K562 (cell line): ENCODE measurements around the gene ETS1. TPM values are rescaled to one million over a fixed set of nuclear protein-coding genes. Genes with fewer than 3 reads are reported as not detected.

ENCODE experiments used
- ATAC-seq: fragments of 200-7000 bp; cut with Tn5 transposase; 3 replicates; pipeline ENCODE4 v1.9.1; 2020; ENCODE audit warnings: moderate library complexity
- BruUV-seq: library from RNA; stranded (reverse); fragments of 400-500 nt; replicated peaks from 2 replicates; lab custom pipeline; 2021; lab: Mats Ljungman, UMichigan
- CTCF ChIA-PET: fragments of 300-600 bp; formaldehyde crosslinking; extraction: SDS; loops from one replicate; lab custom pipeline; 2021; ENCODE audit warnings: low intra/inter-chr PET ratio; lab: Yijun Ruan, JAX
- POLR2A ChIA-PET: fragments of 300-600, 350-650 bp; sonication (Branson Sonifier 250); formaldehyde crosslinking; extraction: SDS; loops from one replicate; lab custom pipeline; 2021; ENCODE audit warnings: antibody characterized with exemption, inconsistent platforms; lab: Yijun Ruan, JAX
- DNase-seq, 4 experiments: peaks; one replicate each; pipeline versions ENCODE4 v3.0.0 to v3.0.0-alpha.2; 2011 to 2018; ENCODE audit warnings: low spot score in 3 of 4, mixed read lengths in 3 of 4; ENCODE audit errors: extremely low read depth in 1 of 4
- FAIRE-seq: peaks from 2 replicates; lab custom pipeline; 2011; peaks lifted over from hg19 to GRCh38; lab: Jason Lieb, UNC
- H2AFZ ChIP-seq: 2 replicates; pipeline ENCODE4 v1.6.0; 2011; ENCODE audit warnings: low read depth, low read length, control low read depth, inconsistent platforms
- H3K27ac ChIP-seq: fragments of 200-600 bp; 3 replicates; pipeline ENCODE4 v1.8.0; 2011; ENCODE audit warnings: low read depth, mild to moderate bottlenecking, control low read depth, inconsistent platforms, low read length, moderate library complexity, mixed read lengths; ENCODE audit errors: extremely low read depth
- H3K27me3 ChIP-seq, 2 experiments: fragments of 300-600 bp in 1 of 2; 2 replicates in 1 of 2; 3 replicates in 1 of 2; pipeline versions ENCODE4 v1.6.0 to v1.8.0; 2011; ENCODE audit warnings: inconsistent platforms in 2 of 2, low read length in 2 of 2, mild to moderate bottlenecking in 1 of 2, mixed read lengths in 1 of 2, moderate library complexity in 1 of 2; ENCODE audit not compliant: control insufficient read depth in 2 of 2, insufficient read depth in 2 of 2
- H3K36me3 ChIP-seq: fragments of 300-600 bp; 3 replicates; pipeline ENCODE4 v1.8.0; 2011; ENCODE audit warnings: mild to moderate bottlenecking, low read length, inconsistent platforms; ENCODE audit not compliant: control insufficient read depth, insufficient read depth
- H3K4me1 ChIP-seq, 2 experiments: fragments of 200-600 bp in 1 of 2; replicated peaks in 1 of 2; 2 replicates in 1 of 2; 3 replicates in 1 of 2; pipeline versions ENCODE4 v1.5.1 to v1.8.0; 2011; ENCODE audit warnings: inconsistent platforms in 2 of 2, low read length in 2 of 2, mild to moderate bottlenecking in 1 of 2, mixed read lengths in 1 of 2, moderate library complexity in 1 of 2; ENCODE audit not compliant: control insufficient read depth in 2 of 2, insufficient read depth in 2 of 2
- H3K4me2 ChIP-seq: 2 replicates; pipeline ENCODE4 v1.6.1; 2011; ENCODE audit warnings: low read length, control low read depth, inconsistent platforms, mixed read lengths; ENCODE audit not compliant: insufficient read depth
- H3K4me3 ChIP-seq: fragments of 200-600 bp; sonication (generic), shearing (Covaris generic); 2 replicates; pipeline ENCODE4 v1.5.1; 2016; ENCODE audit warnings: control low read depth, inconsistent platforms
- H3K79me2 ChIP-seq: fragments of 200-600 bp; 3 replicates; pipeline ENCODE4 v1.8.0; 2011; ENCODE audit warnings: low read length, inconsistent platforms; ENCODE audit not compliant: control insufficient read depth, insufficient read depth
- H3K9ac ChIP-seq, 2 experiments: 2 replicates each; pipeline versions ENCODE4 v1.6.0 to v1.6.1; 2011; ENCODE audit warnings: low read depth in 2 of 2, low read length in 2 of 2, control low read depth in 1 of 2, inconsistent platforms in 1 of 2, mild to moderate bottlenecking in 1 of 2, mixed read lengths in 1 of 2; ENCODE audit not compliant: insufficient read depth in 1 of 2
- H3K9me1 ChIP-seq: one replicate; pipeline ENCODE4 v1.6.0; 2011; ENCODE audit warnings: inconsistent platforms, mild to moderate bottlenecking, low read length, moderate library complexity; ENCODE audit not compliant: control insufficient read depth, insufficient read depth
- H3K9me3 ChIP-seq: replicated peaks from 2 replicates; pipeline ENCODE4 v1.5.1; 2011; ENCODE audit warnings: low read depth, low read length, inconsistent platforms; ENCODE audit not compliant: control insufficient read depth, insufficient read depth
- H4K20me1 ChIP-seq: replicated peaks from 2 replicates; pipeline ENCODE4 v1.6.1; 2011; ENCODE audit warnings: low read length, inconsistent platforms, mixed read lengths; ENCODE audit not compliant: control insufficient read depth, insufficient read depth
- ATF7 ChIP-seq: fragments of 450-650 bp; IDR thresholded peaks from 2 replicates; pipeline ENCODE4 v1.7.1; 2014; ENCODE audit warnings: mild to moderate bottlenecking, moderate library complexity
- CREM ChIP-seq: IDR thresholded peaks from 2 replicates; pipeline ENCODE4 v1.6.1; 2014; ENCODE audit warnings: antibody characterized with exemption, low read depth
- EP400 ChIP-seq: fragments of 450-650 bp; IDR thresholded peaks from 2 replicates; pipeline ENCODE4 v1.6.1; 2017; ENCODE audit warnings: antibody characterized with exemption, mild to moderate bottlenecking, moderate library complexity
- HLTF ChIP-seq: fragments of 450-650 bp; IDR thresholded peaks from 2 replicates; pipeline ENCODE4 v1.6.1; 2016
- KDM2B ChIP-seq: fragments of 250-450 bp; sonication (Bioruptor Pico); IDR thresholded peaks from 2 replicates; pipeline ENCODE4 v1.8.0; 2021; ENCODE audit warnings: mild to moderate bottlenecking, moderate library complexity
- PPARD ChIP-seq: fragments of 250-450 bp; sonication (Bioruptor Pico); IDR thresholded peaks from 2 replicates; pipeline ENCODE4 v1.8.0; 2022; ENCODE audit warnings: inconsistent platforms, mild to moderate bottlenecking, moderate library complexity
- WGBS: fragments of 100-300 bp; shearing (Covaris generic); methylation state at CpG from one replicate; pipeline ENCODE4 v1.1.6; 2016; ENCODE audit warnings: low coverage, mixed read lengths; ENCODE audit not compliant: insufficient coverage; ENCODE audit errors: missing lambda C conversion rate; 5-methylcytosine and 5-hydroxymethylcytosine counted together
- in situ Hi-C: fragments of 300-500 bp; cut with MboI; formaldehyde crosslinking; loops from 4 replicates; pipeline ENCODE4 v1.15.0; 2018; ENCODE audit warnings: inconsistent platforms, mixed read lengths
- intact Hi-C: fragments of 100-400 bp; cut with micrococcal nuclease; formaldehyde crosslinking; loops from 2 replicates; pipeline ENCODE4 v1.14.2; 2022
- polyA plus RNA-seq, 8 experiments: library from polyadenylated mRNA; depleted of rRNA in 4 of 8; stranded (reverse) in 5 of 8; unstranded in 3 of 8; fragments of >200 nt; fragmentation: Nextera tagmentation in 2 of 8; fragmentation: Illumina TruSeq in 1 of 8; extraction: Ambion mirVana in 2 of 8; extraction: Trizol in 1 of 8; gene quantifications; 2 replicates each; pipeline versions ENCODE4 v1.2.1 to v1.2.3, GENCODE V29; 2011 to 2014; ENCODE audit warnings: inconsistent platforms in 1 of 8, missing spikeins in 1 of 8
- total RNA-seq, 7 experiments: library from RNA; depleted of rRNA in 6 of 7; stranded (reverse); fragments of >200 nt in 6 of 7; fragmentation: Illumina TruSeq in 2 of 7; extraction: Trizol in 2 of 7; gene quantifications; 2 replicates each; pipeline versions ENCODE4 v1.2.1 to v1.2.3, GENCODE V29; 2011 to 2021; ENCODE audit warnings: low replicate concordance in 1 of 7
- TF ChIP-seq, protein P1 (sequence below): IDR thresholded peaks from 3 replicates; pipeline ENCODE4 v1.6.1; 2011; ENCODE audit warnings: borderline replicate concordance, mild to moderate bottlenecking, moderate library complexity; ENCODE audit not compliant: insufficient read length; ENCODE audit errors: extremely low read depth

The ETS1 gene
- total and polyA plus RNA-seq, 9 of the 15 experiments (the other 6 are each of a cell fraction or from before 2014, with no cell fraction given) = 0.04 to 1.4 (median 0.23) TPM

DNA sequence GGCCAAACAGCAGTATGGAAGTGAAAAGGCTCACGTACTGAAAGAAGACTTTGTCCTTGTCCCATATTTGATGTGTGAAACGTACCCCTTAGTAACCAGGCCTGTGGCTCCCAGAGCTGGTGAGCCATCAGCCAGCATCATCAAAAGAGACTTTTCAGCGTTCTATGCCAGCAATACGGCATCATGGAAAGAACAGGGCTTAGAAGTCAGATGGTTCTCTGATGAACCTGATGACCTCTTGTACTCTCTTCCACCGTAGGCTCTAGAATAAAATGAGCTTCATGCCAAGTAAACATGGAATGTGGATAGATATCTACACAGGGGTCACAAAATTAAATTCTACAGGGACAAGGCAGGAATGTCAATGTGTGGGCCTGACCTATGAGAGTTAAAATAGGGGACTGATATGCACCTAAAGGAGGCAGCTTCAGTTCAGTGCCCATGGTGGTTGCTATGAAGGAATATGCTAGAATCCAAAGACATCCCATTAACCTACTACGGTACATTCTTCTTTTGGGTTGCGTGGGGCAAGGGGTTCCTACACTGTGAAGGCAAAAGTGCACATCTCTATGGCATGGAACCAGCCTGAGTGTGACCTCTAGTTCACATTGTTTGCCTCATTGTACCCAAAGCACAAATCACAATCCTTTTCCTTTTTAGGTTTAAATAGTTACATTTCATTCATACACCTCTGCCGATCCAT is 130.6 kb downstream of the ETS1 start:
- H3K36me3 ChIP-seq = no peaks in the 10 kb centered on the region
- TF ChIP-seq KDM2B (no peak), PPARD (CRISPR knock-in tag) (no peak), ATF7 (no peak), CREM (no peak), EP400 (no peak), HLTF (no peak)
- TF ChIP-seq, protein P1, sequence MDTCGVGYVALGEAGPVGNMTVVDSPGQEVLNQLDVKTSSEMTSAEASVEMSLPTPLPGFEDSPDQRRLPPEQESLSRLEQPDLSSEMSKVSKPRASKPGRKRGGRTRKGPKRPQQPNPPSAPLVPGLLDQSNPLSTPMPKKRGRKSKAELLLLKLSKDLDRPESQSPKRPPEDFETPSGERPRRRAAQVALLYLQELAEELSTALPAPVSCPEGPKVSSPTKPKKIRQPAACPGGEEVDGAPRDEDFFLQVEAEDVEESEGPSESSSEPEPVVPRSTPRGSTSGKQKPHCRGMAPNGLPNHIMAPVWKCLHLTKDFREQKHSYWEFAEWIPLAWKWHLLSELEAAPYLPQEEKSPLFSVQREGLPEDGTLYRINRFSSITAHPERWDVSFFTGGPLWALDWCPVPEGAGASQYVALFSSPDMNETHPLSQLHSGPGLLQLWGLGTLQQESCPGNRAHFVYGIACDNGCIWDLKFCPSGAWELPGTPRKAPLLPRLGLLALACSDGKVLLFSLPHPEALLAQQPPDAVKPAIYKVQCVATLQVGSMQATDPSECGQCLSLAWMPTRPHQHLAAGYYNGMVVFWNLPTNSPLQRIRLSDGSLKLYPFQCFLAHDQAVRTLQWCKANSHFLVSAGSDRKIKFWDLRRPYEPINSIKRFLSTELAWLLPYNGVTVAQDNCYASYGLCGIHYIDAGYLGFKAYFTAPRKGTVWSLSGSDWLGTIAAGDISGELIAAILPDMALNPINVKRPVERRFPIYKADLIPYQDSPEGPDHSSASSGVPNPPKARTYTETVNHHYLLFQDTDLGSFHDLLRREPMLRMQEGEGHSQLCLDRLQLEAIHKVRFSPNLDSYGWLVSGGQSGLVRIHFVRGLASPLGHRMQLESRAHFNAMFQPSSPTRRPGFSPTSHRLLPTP = no peak
- TF ChIP-seq, all 486 proteins: peak for 0
- H3K9ac ChIP-seq = no peak overlapping the region
- no peaks in the 10 kb centered on the region for H3K9me3 ChIP-seq
- H3K4me1 ChIP-seq = no peaks in the 10 kb centered on the region; a peak in 1 of 5 replicates
- no peak for FAIRE-seq
- no peaks in the 10 kb centered on the region for H3K79me2 ChIP-seq
- H3K9me1 ChIP-seq = no peaks in the 10 kb centered on the region
- in situ Hi-C loops = no loop called here
- BruUV-seq = no TSS peak
- no peak for ATAC-seq
- no peaks in the 10 kb centered on the region; a peak in 1 of 5 replicates for H3K27me3 ChIP-seq
- CTCF ChIA-PET = no interaction called here
- intact Hi-C loops = no loop called here
- no peaks in the 10 kb centered on the region for H4K20me1 ChIP-seq
- H3K4me2 ChIP-seq = no peak overlapping the region
- no peak overlapping the region for H2AFZ ChIP-seq
- 2% methylated on average over 8 of the region's 8 CpGs for WGBS
- no peak for DNase-seq
- no peak overlapping the region for H3K4me3 ChIP-seq
- no peak overlapping the region for H3K27ac ChIP-seq
- POLR2A ChIA-PET = no interaction called here
